Stomach smooth muscle (tissue), 2 donors: ENCODE measurements around the gene SLC22A31.

ENCODE experiments used
- H3K27ac ChIP-seq: one replicate; pipeline ENCODE4 v1.7.0; 2013; ENCODE audit warnings: mild to moderate bottlenecking, low read length, inconsistent platforms
- H3K27me3 ChIP-seq, 2 donors: one replicate each; pipeline ENCODE4 v1.7.0; 2013; ENCODE audit warnings: low read length in 2 of 2; ENCODE audit not compliant: insufficient read depth in 2 of 2, control insufficient read depth in 1 of 2
- H3K36me3 ChIP-seq, 2 donors: one replicate each; pipeline ENCODE4 v1.7.0; 2013; ENCODE audit warnings: low read length in 2 of 2; ENCODE audit not compliant: control insufficient read depth in 2 of 2, insufficient read depth in 2 of 2
- H3K4me1 ChIP-seq: one replicate; pipeline ENCODE4 v1.7.0; 2013; ENCODE audit warnings: low read length; ENCODE audit not compliant: control insufficient read depth, insufficient read depth
- H3K4me3 ChIP-seq, 2 donors: one replicate each; pipeline ENCODE4 v1.7.0; 2013; ENCODE audit warnings: low read length in 2 of 2
- H3K9ac ChIP-seq, 2 donors: one replicate each; pipeline ENCODE4 v1.7.0; 2013; ENCODE audit warnings: low read length in 2 of 2, mild to moderate bottlenecking in 1 of 2
- H3K9me3 ChIP-seq, 2 donors: one replicate each; pipeline ENCODE4 v1.7.0; 2013; ENCODE audit warnings: low read length in 2 of 2; ENCODE audit not compliant: control insufficient read depth in 2 of 2
- donor health status: healthy.
- donor health status: Pancreatic carcinoma.

SLC22A31 gene

GRCh38 chr16:89199241-89200123 is 855 bp downstream of the SLC22A31 start:
- Histone ChIP-seq H3K27me3 (peaks cover 31 to 36% of the 10 kb centered on the region in 2 donors), H3K4me3 (no peak overlapping the region), H3K9ac (no peak overlapping the region), H3K27ac (no peak overlapping the region), H3K4me1 (peaks cover 8% of the 10 kb centered on the region), H3K36me3 (no peaks in the 10 kb centered on the region), H3K9me3 (peaks cover 2 to 4% of the 10 kb centered on the region in 2 donors)

- H3K27ac ChIP-seq, result no peak overlapping the region
- H3K4me1 ChIP-seq, result peaks cover 8% of the 10 kb centered on the region
- H3K9me3 ChIP-seq, result peaks cover 2 to 4% of the 10 kb centered on the region in 2 donors
- H3K4me3 ChIP-seq, result no peak overlapping the region
- H3K27me3 ChIP-seq, result peaks cover 29 to 36% of the 10 kb centered on the region in 2 donors
- H3K9ac ChIP-seq, result no peak overlapping the region
- no peaks in the 10 kb centered on the region for H3K36me3 ChIP-seq
Measured at GRCh38 chr16:89198417-89199240, 1.7 kb downstream of the SLC22A31 start.

- Histone ChIP-seq H3K27ac (no peak overlapping the region), H3K36me3 (no peaks in the 10 kb centered on the region), H3K4me3 (no peak overlapping the region), H3K9me3 (peaks cover 2 to 4% of the 10 kb centered on the region in 2 donors), H3K27me3 (peaks cover 25 to 31% of the 10 kb centered on the region in 2 donors), H3K4me1 (peaks cover 8% of the 10 kb centered on the region), H3K9ac (no peak overlapping the region)
Measured at GRCh38 chr16:89197633-89198416, 2.5 kb downstream of the SLC22A31 start.

- Histone ChIP-seq H3K9me3 (no peaks in the 10 kb centered on the region), H3K4me1 (peaks cover 10% of the 10 kb centered on the region), H3K27me3 (peaks cover 20 to 25% of the 10 kb centered on the region in 2 donors), H3K27ac (no peak overlapping the region), H3K9ac (no peak overlapping the region), H3K36me3 (no peaks in the 10 kb centered on the region), H3K4me3 (no peak overlapping the region)
Measured at GRCh38 chr16:89197033-89197632, 3.2 kb downstream of the SLC22A31 start.

- Histone ChIP-seq H3K27me3 (peaks cover 23 to 24% of the 10 kb centered on the region in 2 donors), H3K27ac (no peak overlapping the region), H3K9me3 (no peaks in the 10 kb centered on the region), H3K4me3 (no peak overlapping the region), H3K4me1 (peaks cover 9% of the 10 kb centered on the region), H3K36me3 (no peaks in the 10 kb centered on the region), H3K9ac (no peak overlapping the region)
Measured at GRCh38 chr16:89195521-89196171, 4.7 kb downstream of the SLC22A31 start.

- peaks cover 8% of the 10 kb centered on the region for H3K4me1 ChIP-seq
- no peak overlapping the region for H3K4me3 ChIP-seq
- peaks cover 13 to 14% of the 10 kb centered on the region in 2 donors for H3K27me3 ChIP-seq
- no peaks in the 10 kb centered on the region for H3K9me3 ChIP-seq
- H3K36me3 ChIP-seq, result no peaks in the 10 kb centered on the region
- no peak overlapping the region for H3K9ac ChIP-seq
- no peak overlapping the region for H3K27ac ChIP-seq
Measured at GRCh38 chr16:89194340-89195311, 5.7 kb downstream of the SLC22A31 start.

- H3K4me3 ChIP-seq, result no peak overlapping the region
- H3K27me3 ChIP-seq, result peaks cover 7% of the 10 kb centered on the region in 2 donors
- no peak overlapping the region for H3K27ac ChIP-seq
Measured at GRCh38 chr16:89193576-89194293, 6.6 kb downstream of the SLC22A31 start.

GRCh38 chr16:89192956-89193575 is 7.3 kb downstream of the SLC22A31 start:
- Histone ChIP-seq H3K36me3 (no peaks in the 10 kb centered on the region), H3K9me3 (no peaks in the 10 kb centered on the region), H3K9ac (no peak overlapping the region), H3K4me1 (peaks cover 8% of the 10 kb centered on the region), H3K27me3 (peaks cover 6 to 7% of the 10 kb centered on the region in 2 donors), H3K4me3 (no peak overlapping the region), H3K27ac (no peak overlapping the region)

More at GRCh38 chr16:89193576-89194293, 6.6 kb downstream of the SLC22A31 start:
- Histone ChIP-seq H3K9ac (no peak overlapping the region), H3K4me1 (peaks cover 8% of the 10 kb centered on the region), H3K9me3 (no peaks in the 10 kb centered on the region), H3K36me3 (no peaks in the 10 kb centered on the region)
